ENCODE results near the gene F9.

Gene F9

DNA sequence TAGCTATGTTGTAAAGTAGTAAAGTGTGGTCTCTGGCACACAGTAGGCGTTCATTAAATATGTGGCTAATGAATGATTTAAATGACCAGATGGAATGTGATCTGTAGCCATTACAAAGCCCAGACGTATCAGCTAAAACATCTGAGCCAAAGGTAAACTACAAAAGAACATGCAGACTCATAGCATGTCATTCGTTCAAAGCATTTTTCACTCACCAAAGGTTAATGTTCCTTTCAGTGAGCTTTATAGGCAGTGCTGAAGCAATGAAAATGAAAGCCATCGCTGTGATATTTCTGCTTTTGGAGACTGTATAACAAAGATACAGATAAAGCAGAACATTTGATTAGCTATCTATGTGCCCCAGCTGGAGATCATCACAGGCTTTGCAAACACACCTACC lies 50.5 kb downstream of the F9 start:
- no peaks in the 10 kb centered on the region for H3K4me1 ChIP-seq (ENCODE audit: control insufficient read depth, insufficient read depth, low read length, poor library complexity, severe bottlenecking)
- H3K9me3 ChIP-seq (ENCODE audit: control insufficient read depth, low read length), result no peaks in the 10 kb centered on the region
- H3K36me3 ChIP-seq (ENCODE audit: control insufficient read depth, insufficient read depth, low read length), result no peaks in the 10 kb centered on the region
- no peak for DNase-seq
- no peak overlapping the region for H3K4me3 ChIP-seq (ENCODE audit: insufficient read depth, low read depth, low read length, poor library complexity, severe bottlenecking)
- no peak overlapping the region for H3K27ac ChIP-seq (ENCODE audit: insufficient read depth, low read length, poor library complexity, severe bottlenecking)
- no peaks in the 10 kb centered on the region for H3K27me3 ChIP-seq (replicated peaks; ENCODE audit: control insufficient read depth, insufficient read depth, low read length, poor library complexity, severe bottlenecking)

DNA sequence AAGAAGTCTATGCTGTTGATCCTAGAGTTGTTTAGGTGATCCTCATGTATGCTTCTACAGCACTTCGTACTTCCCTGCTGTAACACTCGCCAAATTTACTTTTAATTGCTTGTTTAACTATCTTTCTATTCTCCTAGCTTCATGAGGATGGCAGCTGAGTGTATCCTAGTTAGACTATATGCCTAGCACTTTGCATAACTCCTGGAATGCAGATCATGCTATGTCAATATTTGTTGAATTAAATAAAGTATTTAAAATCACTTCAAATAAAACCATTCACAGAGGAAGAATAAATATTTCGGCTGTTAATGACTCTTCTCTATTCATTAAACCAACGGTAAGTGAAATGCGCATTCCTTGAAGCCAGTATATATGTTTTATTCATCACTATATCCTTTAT lies 55.1 kb downstream of the F9 start:
- H3K4me3 ChIP-seq (ENCODE audit: insufficient read depth, low read depth, low read length, poor library complexity, severe bottlenecking), result no peak overlapping the region
- no peaks in the 10 kb centered on the region for H3K27me3 ChIP-seq (replicated peaks; ENCODE audit: control insufficient read depth, insufficient read depth, low read length, poor library complexity, severe bottlenecking)
- no peak for DNase-seq
- no peak overlapping the region for H3K27ac ChIP-seq (ENCODE audit: insufficient read depth, low read length, poor library complexity, severe bottlenecking)
- H3K9me3 ChIP-seq (ENCODE audit: control insufficient read depth, low read length), result no peaks in the 10 kb centered on the region
- H3K4me1 ChIP-seq (ENCODE audit: control insufficient read depth, insufficient read depth, low read length, poor library complexity, severe bottlenecking), result no peaks in the 10 kb centered on the region
- no peaks in the 10 kb centered on the region for H3K36me3 ChIP-seq (ENCODE audit: control insufficient read depth, insufficient read depth, low read length)

DNA sequence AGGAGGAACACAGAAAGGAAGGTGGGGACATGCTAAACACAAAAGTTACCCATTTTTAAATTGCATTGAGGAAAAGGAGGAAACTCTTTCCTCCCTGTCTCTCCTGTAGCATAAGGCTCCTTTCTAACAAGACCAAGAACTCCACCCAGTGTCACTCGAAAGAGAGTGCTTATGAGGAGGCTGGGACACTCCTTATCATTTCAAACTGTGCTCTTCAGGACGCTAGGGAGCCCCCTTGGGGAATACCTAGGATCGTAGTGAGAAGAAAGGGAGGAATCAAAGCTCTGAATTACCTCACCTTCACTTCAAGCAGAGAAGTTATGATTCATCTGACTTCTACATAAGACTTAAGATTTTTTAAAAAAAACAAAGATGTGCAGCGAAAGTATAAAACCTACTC lies 65.5 kb downstream of the F9 start:
- Histone ChIP-seq H3K27ac (ENCODE audit: insufficient read depth, low read length, poor library complexity, severe bottlenecking) (no peak overlapping the region), H3K4me1 (ENCODE audit: control insufficient read depth, insufficient read depth, low read length, poor library complexity, severe bottlenecking) (no peaks in the 10 kb centered on the region), H3K9me3 (ENCODE audit: control insufficient read depth, low read length) (no peaks in the 10 kb centered on the region), H3K27me3 (replicated peaks; ENCODE audit: control insufficient read depth, insufficient read depth, low read length, poor library complexity, severe bottlenecking) (no peaks in the 10 kb centered on the region), H3K4me3 (ENCODE audit: insufficient read depth, low read depth, low read length, poor library complexity, severe bottlenecking) (no peak overlapping the region), H3K36me3 (ENCODE audit: control insufficient read depth, insufficient read depth, low read length) (no peaks in the 10 kb centered on the region)
- no peak for DNase-seq

DNA sequence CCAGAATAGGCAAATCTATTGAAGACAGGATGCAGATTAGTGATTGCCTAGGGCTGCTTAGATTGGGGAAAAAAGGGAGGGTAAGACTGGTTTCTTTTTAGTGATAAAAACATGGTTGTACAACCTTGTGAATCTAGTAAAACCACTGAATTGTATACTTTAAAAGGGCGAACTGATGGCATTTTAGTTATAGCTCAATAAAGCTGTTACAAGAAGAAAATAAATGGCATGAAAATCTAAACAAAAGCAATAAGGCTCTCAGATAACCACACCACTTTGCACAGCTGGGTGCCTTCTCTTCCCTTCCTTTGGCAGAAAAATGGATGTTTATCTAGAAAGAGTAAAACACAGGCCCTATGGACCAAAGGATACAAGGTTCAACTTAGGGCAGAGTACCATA lies 69.6 kb downstream of the F9 start:
- no peaks in the 10 kb centered on the region for H3K36me3 ChIP-seq (ENCODE audit: control insufficient read depth, insufficient read depth, low read length)
- DNase-seq, result no peak
- no peaks in the 10 kb centered on the region for H3K9me3 ChIP-seq (ENCODE audit: control insufficient read depth, low read length)
- no peaks in the 10 kb centered on the region for H3K27me3 ChIP-seq (replicated peaks; ENCODE audit: control insufficient read depth, insufficient read depth, low read length, poor library complexity, severe bottlenecking)
- no peak overlapping the region for H3K4me3 ChIP-seq (ENCODE audit: insufficient read depth, low read depth, low read length, poor library complexity, severe bottlenecking)
- H3K27ac ChIP-seq (ENCODE audit: insufficient read depth, low read length, poor library complexity, severe bottlenecking), result no peak overlapping the region
- no peaks in the 10 kb centered on the region for H3K4me1 ChIP-seq (ENCODE audit: control insufficient read depth, insufficient read depth, low read length, poor library complexity, severe bottlenecking)
